ENCODE data around the gene DNAJC11. TPM values are rescaled to one million over a fixed set of nuclear protein-coding genes. Genes with fewer than 3 reads are reported as not detected.
"Not testable (repeated sequence)": the region's sequence is repeated elsewhere in the genome, so short reads cannot be mapped to it uniquely, and the experiment has no call there.

Gene DNAJC11
- total RNA-seq, 2 experiments from 2014 or later = 77.6 to 83.0 TPM

GRCh38 chr1:6723621-6724428, 22.2 kb upstream of the DNAJC11 start:
- H3K36me3 Mint-ChIP-seq = no peaks in the 10 kb centered on the region
- no peaks in the 10 kb centered on the region for H3K9me3 Mint-ChIP-seq
- H3K27ac Mint-ChIP-seq = no peak overlapping the region
- H3K27me3 Mint-ChIP-seq = peaks cover 20% of the 10 kb centered on the region
- no peaks in the 10 kb centered on the region for H3K4me1 Mint-ChIP-seq
- no peak for DNase-seq
- no peak overlapping the region for H3K4me3 Mint-ChIP-seq

GRCh38 chr1:6711174-6711573, 9.6 kb upstream of the DNAJC11 start:
- Mint-ChIP-seq H3K36me3 (peaks cover 2% of the 10 kb centered on the region), H3K27me3 (peaks cover 17% of the 10 kb centered on the region), H3K4me3 (no peak overlapping the region), H3K4me1 (no peaks in the 10 kb centered on the region), H3K27ac (no peak overlapping the region), H3K9me3 (peaks cover 12% of the 10 kb centered on the region)
- DNase-seq = no peak

- H3K27me3 Mint-ChIP-seq = peaks cover 3% of the 10 kb centered on the region
- H3K27ac Mint-ChIP-seq = no peak overlapping the region
- no peak for DNase-seq
- H3K9me3 Mint-ChIP-seq = peaks cover 4% of the 10 kb centered on the region
- H3K4me1 Mint-ChIP-seq = peaks cover 15% of the 10 kb centered on the region
- H3K36me3 Mint-ChIP-seq = no peaks in the 10 kb centered on the region
- H3K4me3 Mint-ChIP-seq = no peak overlapping the region
Observed at GRCh38 chr1:6704746-6705145, 3.1 kb upstream of the DNAJC11 start.

- Mint-ChIP-seq H3K9me3 (peaks cover 4% of the 10 kb centered on the region), H3K4me1 (peaks cover 28% of the 10 kb centered on the region), H3K4me3 (no peak overlapping the region), H3K27ac (no peak overlapping the region), H3K27me3 (peaks cover 3% of the 10 kb centered on the region), H3K36me3 (peaks cover 3% of the 10 kb centered on the region)
- no peak for DNase-seq
Observed at GRCh38 chr1:6703016-6703415, 1.4 kb upstream of the DNAJC11 start.

GRCh38 chr1:6700853-6701436, 671 bp downstream of the DNAJC11 start:
- peaks cover 4% of the 10 kb centered on the region for H3K9me3 Mint-ChIP-seq
- peak overlapping the region; percentile 88 for H3K27ac Mint-ChIP-seq
- no peak for DNase-seq
- H3K36me3 Mint-ChIP-seq = peaks cover 4% of the 10 kb centered on the region
- H3K4me1 Mint-ChIP-seq = peaks cover 34% of the 10 kb centered on the region
- H3K27me3 Mint-ChIP-seq = no peaks in the 10 kb centered on the region
- H3K4me3 Mint-ChIP-seq = peak overlapping the region; percentile 90

- not testable (repeated sequence) for H3K36me3 Mint-ChIP-seq, H3K9me3 Mint-ChIP-seq, DNase-seq, H3K27me3 Mint-ChIP-seq
- Mint-ChIP-seq H3K4me1 (peaks cover 38% of the 10 kb centered on the region), H3K27ac (peak overlapping the region; percentile 88), H3K4me3 (peak overlapping the region; percentile 90)
Observed at GRCh38 chr1:6699915-6700314, 1.7 kb downstream of the DNAJC11 start.

- H3K27me3 Mint-ChIP-seq = no peaks in the 10 kb centered on the region
- no peaks in the 10 kb centered on the region for H3K9me3 Mint-ChIP-seq
- H3K36me3 Mint-ChIP-seq = peaks cover 6% of the 10 kb centered on the region
- peaks cover 45% of the 10 kb centered on the region for H3K4me1 Mint-ChIP-seq
- H3K27ac Mint-ChIP-seq = no peak overlapping the region
- DNase-seq = no peak
- H3K4me3 Mint-ChIP-seq = no peak overlapping the region
Observed at GRCh38 chr1:6695868-6696267, 5.7 kb downstream of the DNAJC11 start.

- no peak overlapping the region for H3K4me3 Mint-ChIP-seq
- DNase-seq = no peak
- H3K27ac Mint-ChIP-seq = no peak overlapping the region
- peaks cover 9% of the 10 kb centered on the region for H3K36me3 Mint-ChIP-seq
- H3K9me3 Mint-ChIP-seq = no peaks in the 10 kb centered on the region
- H3K4me1 Mint-ChIP-seq = peaks cover 31% of the 10 kb centered on the region
- H3K27me3 Mint-ChIP-seq = no peaks in the 10 kb centered on the region
Observed at GRCh38 chr1:6694121-6694713, 7.4 kb downstream of the DNAJC11 start.

GRCh38 chr1:6692956-6693355, 8.7 kb downstream of the DNAJC11 start:
- H3K4me1 Mint-ChIP-seq = peaks cover 31% of the 10 kb centered on the region
- H3K27ac Mint-ChIP-seq = no peak overlapping the region

GRCh38 chr1:6691507-6691906, 10.1 kb downstream of the DNAJC11 start:
- Mint-ChIP-seq H3K27ac (no peak overlapping the region), H3K36me3 (peaks cover 9% of the 10 kb centered on the region), H3K4me3 (no peak overlapping the region), H3K4me1 (peaks cover 26% of the 10 kb centered on the region), H3K9me3 (no peaks in the 10 kb centered on the region), H3K27me3 (no peaks in the 10 kb centered on the region)
- no peak for DNase-seq

More at GRCh38 chr1:6692956-6693355, 8.7 kb downstream of the DNAJC11 start:
- H3K9me3 Mint-ChIP-seq = no peaks in the 10 kb centered on the region
- H3K4me3 Mint-ChIP-seq = no peak overlapping the region
- no peak for DNase-seq
- peaks cover 5% of the 10 kb centered on the region for H3K36me3 Mint-ChIP-seq
- H3K27me3 Mint-ChIP-seq = no peaks in the 10 kb centered on the region

GRCh38 chr1:6690186-6690585, 11.4 kb downstream of the DNAJC11 start:
- Mint-ChIP-seq H3K27ac (no peak overlapping the region), H3K9me3 (no peaks in the 10 kb centered on the region), H3K4me3 (no peak overlapping the region), H3K27me3 (no peaks in the 10 kb centered on the region), H3K4me1 (peaks cover 25% of the 10 kb centered on the region), H3K36me3 (peaks cover 9% of the 10 kb centered on the region)
- no peak for DNase-seq

GRCh38 chr1:6688757-6689156, 12.9 kb downstream of the DNAJC11 start:
- H3K4me3 Mint-ChIP-seq = no peak overlapping the region
- no peak overlapping the region for H3K27ac Mint-ChIP-seq
- no peak for DNase-seq
- no peaks in the 10 kb centered on the region for H3K27me3 Mint-ChIP-seq
- peaks cover 9% of the 10 kb centered on the region for H3K36me3 Mint-ChIP-seq
- peaks cover 23% of the 10 kb centered on the region for H3K4me1 Mint-ChIP-seq
- H3K9me3 Mint-ChIP-seq = no peaks in the 10 kb centered on the region

GRCh38 chr1:6688001-6688400, 13.6 kb downstream of the DNAJC11 start:
- Mint-ChIP-seq H3K27ac (no peak overlapping the region), H3K27me3 (no peaks in the 10 kb centered on the region)

GRCh38 chr1:6686294-6686693, 15.3 kb downstream of the DNAJC11 start:
- Mint-ChIP-seq H3K4me1 (peaks cover 20% of the 10 kb centered on the region), H3K36me3 (peaks cover 9% of the 10 kb centered on the region), H3K9me3 (no peaks in the 10 kb centered on the region), H3K4me3 (no peak overlapping the region), H3K27me3 (no peaks in the 10 kb centered on the region), H3K27ac (no peak overlapping the region)
- DNase-seq = no peak

More at GRCh38 chr1:6688001-6688400, 13.6 kb downstream of the DNAJC11 start:
- Mint-ChIP-seq H3K4me3 (no peak overlapping the region), H3K9me3 (no peaks in the 10 kb centered on the region), H3K4me1 (peaks cover 25% of the 10 kb centered on the region), H3K36me3 (peaks cover 9% of the 10 kb centered on the region)
- no peak for DNase-seq

GRCh38 chr1:6685381-6685780, 16.2 kb downstream of the DNAJC11 start:
- peaks cover 15% of the 10 kb centered on the region for H3K4me1 Mint-ChIP-seq
- no peak overlapping the region for H3K4me3 Mint-ChIP-seq
- DNase-seq = no peak
- peaks cover 8% of the 10 kb centered on the region for H3K36me3 Mint-ChIP-seq
- no peaks in the 10 kb centered on the region for H3K9me3 Mint-ChIP-seq
- no peaks in the 10 kb centered on the region for H3K27me3 Mint-ChIP-seq
- no peak overlapping the region for H3K27ac Mint-ChIP-seq
